ENCODE results near the gene RGMA.

The RGMA gene

GRCh38 chr15:93121973-93122910 lies 33.2 kb upstream of the RGMA start:
- no CpG with 5 or more reads among the region's 20 CpGs for WGBS (ENCODE audit: extremely low coverage, insufficient coverage, low lambda C conversion rate)
- H3K4me3 ChIP-seq (ENCODE audit: low read length), result no peak overlapping the region

GRCh38 chr15:93121107-93121506 lies 32.1 kb upstream of the RGMA start:
- Histone ChIP-seq H3K4me3 (ENCODE audit: low read length) (no peak overlapping the region), H4K8ac (ENCODE audit: low read depth, low read length) (no peak overlapping the region), H3K36me3 (ENCODE audit: control insufficient read depth, insufficient read depth, low read length) (no peaks in the 10 kb centered on the region), H3K4me1 (ENCODE audit: control insufficient read depth, low read depth, low read length) (no peaks in the 10 kb centered on the region), H3K23ac (ENCODE audit: low read length) (no peak overlapping the region), H3K79me1 (ENCODE audit: low read length) (no peaks in the 10 kb centered on the region), H3K27me3 (ENCODE audit: insufficient read depth, low read length, poor library complexity) (no peaks in the 10 kb centered on the region), H2AK5ac (ENCODE audit: low read length) (no peak overlapping the region), H3K27ac (ENCODE audit: low read depth, low read length) (no peak overlapping the region), H4K5ac (ENCODE audit: low read length) (no peak overlapping the region), H3K56ac (ENCODE audit: low read length) (no peak overlapping the region), H2BK5ac (ENCODE audit: low read length) (no peak overlapping the region), H2BK15ac (replicated peaks; ENCODE audit: low read depth) (no peak overlapping the region), H3K4ac (ENCODE audit: low read depth, low read length) (no peak overlapping the region), H3K9ac (ENCODE audit: low read length) (no peak overlapping the region), H2BK120ac (ENCODE audit: low read depth, low read length) (no peak overlapping the region), H3K4me2 (ENCODE audit: low read length) (no peak overlapping the region), H3K18ac (ENCODE audit: low read length) (no peak overlapping the region), H3K79me2 (ENCODE audit: control insufficient read depth, insufficient read depth, low read length) (no peaks in the 10 kb centered on the region)
- DNase-seq, result no peak
- WGBS (ENCODE audit: extremely low coverage, insufficient coverage, low lambda C conversion rate), result no CpG with 5 or more reads among the region's 5 CpGs

More at GRCh38 chr15:93121973-93122910, 33.2 kb upstream of the RGMA start:
- Histone ChIP-seq H3K56ac (ENCODE audit: low read length) (no peak overlapping the region), H3K18ac (ENCODE audit: low read length) (no peak overlapping the region), H3K79me1 (ENCODE audit: low read length) (no peaks in the 10 kb centered on the region), H3K4me1 (ENCODE audit: control insufficient read depth, low read depth, low read length) (no peaks in the 10 kb centered on the region), H3K4me2 (ENCODE audit: low read length) (no peak overlapping the region), H3K27me3 (ENCODE audit: insufficient read depth, low read length, poor library complexity) (no peaks in the 10 kb centered on the region), H3K79me2 (ENCODE audit: control insufficient read depth, insufficient read depth, low read length) (no peaks in the 10 kb centered on the region), H3K9ac (ENCODE audit: low read length) (no peak overlapping the region), H3K36me3 (ENCODE audit: control insufficient read depth, insufficient read depth, low read length) (no peaks in the 10 kb centered on the region), H4K5ac (ENCODE audit: low read length) (no peak overlapping the region), H2BK15ac (replicated peaks; ENCODE audit: low read depth) (no peak overlapping the region), H2BK5ac (ENCODE audit: low read length) (no peak overlapping the region), H3K23ac (ENCODE audit: low read length) (no peak overlapping the region), H4K8ac (ENCODE audit: low read depth, low read length) (no peak overlapping the region), H2AK5ac (ENCODE audit: low read length) (no peak overlapping the region), H3K27ac (ENCODE audit: low read depth, low read length) (no peak overlapping the region), H2BK120ac (ENCODE audit: low read depth, low read length) (no peak overlapping the region), H3K4ac (ENCODE audit: low read depth, low read length) (no peak overlapping the region)
- DNase-seq, result no peak

GRCh38 chr15:93118904-93119303 lies 29.9 kb upstream of the RGMA start:
- Histone ChIP-seq H4K5ac (ENCODE audit: low read length) (no peak overlapping the region), H4K8ac (ENCODE audit: low read depth, low read length) (no peak overlapping the region), H2AK5ac (ENCODE audit: low read length) (no peak overlapping the region), H3K4me1 (ENCODE audit: control insufficient read depth, low read depth, low read length) (no peaks in the 10 kb centered on the region), H3K79me1 (ENCODE audit: low read length) (no peaks in the 10 kb centered on the region), H3K56ac (ENCODE audit: low read length) (no peak overlapping the region), H3K9ac (ENCODE audit: low read length) (no peak overlapping the region), H2BK120ac (ENCODE audit: low read depth, low read length) (no peak overlapping the region), H2BK5ac (ENCODE audit: low read length) (no peak overlapping the region), H3K4me2 (ENCODE audit: low read length) (no peak overlapping the region), H3K23ac (ENCODE audit: low read length) (no peak overlapping the region), H3K4me3 (ENCODE audit: low read length) (no peak overlapping the region), H2BK15ac (replicated peaks; ENCODE audit: low read depth) (no peak overlapping the region), H3K18ac (ENCODE audit: low read length) (no peak overlapping the region), H3K36me3 (ENCODE audit: control insufficient read depth, insufficient read depth, low read length) (no peaks in the 10 kb centered on the region), H3K27ac (ENCODE audit: low read depth, low read length) (no peak overlapping the region), H3K4ac (ENCODE audit: low read depth, low read length) (no peak overlapping the region), H3K79me2 (ENCODE audit: control insufficient read depth, insufficient read depth, low read length) (no peaks in the 10 kb centered on the region), H3K27me3 (ENCODE audit: insufficient read depth, low read length, poor library complexity) (no peaks in the 10 kb centered on the region)
- DNase-seq, result no peak
- WGBS (ENCODE audit: extremely low coverage, insufficient coverage, low lambda C conversion rate), result no CpG with 5 or more reads among the region's 3 CpGs

GRCh38 chr15:93111451-93111850 lies 22.4 kb upstream of the RGMA start:
- H3K4me1 ChIP-seq (ENCODE audit: control insufficient read depth, low read depth, low read length), result no peaks in the 10 kb centered on the region
- no peak overlapping the region for H2BK5ac ChIP-seq (ENCODE audit: low read length)
- H3K4me3 ChIP-seq (ENCODE audit: low read length), result no peak overlapping the region
- no peak overlapping the region for H2BK120ac ChIP-seq (ENCODE audit: low read depth, low read length)
- no peak overlapping the region for H3K56ac ChIP-seq (ENCODE audit: low read length)
- no peak overlapping the region for H3K4ac ChIP-seq (ENCODE audit: low read depth, low read length)
- H3K36me3 ChIP-seq (ENCODE audit: control insufficient read depth, insufficient read depth, low read length), result no peaks in the 10 kb centered on the region
- H4K8ac ChIP-seq (ENCODE audit: low read depth, low read length), result no peak overlapping the region
- no peak overlapping the region for H3K27ac ChIP-seq (ENCODE audit: low read depth, low read length)
- H2BK15ac ChIP-seq (replicated peaks; ENCODE audit: low read depth), result no peak overlapping the region
- no peak overlapping the region for H4K5ac ChIP-seq (ENCODE audit: low read length)
- H3K18ac ChIP-seq (ENCODE audit: low read length), result no peak overlapping the region
- H3K4me2 ChIP-seq (ENCODE audit: low read length), result no peak overlapping the region
- no CpG with 5 or more reads among the region's 5 CpGs for WGBS (ENCODE audit: extremely low coverage, insufficient coverage, low lambda C conversion rate)
- no peak for DNase-seq
- H2AK5ac ChIP-seq (ENCODE audit: low read length), result no peak overlapping the region
- no peak overlapping the region for H3K9ac ChIP-seq (ENCODE audit: low read length)
- H3K79me1 ChIP-seq (ENCODE audit: low read length), result no peaks in the 10 kb centered on the region
- H3K27me3 ChIP-seq (ENCODE audit: insufficient read depth, low read length, poor library complexity), result no peaks in the 10 kb centered on the region
- no peaks in the 10 kb centered on the region for H3K79me2 ChIP-seq (ENCODE audit: control insufficient read depth, insufficient read depth, low read length)
- H3K23ac ChIP-seq (ENCODE audit: low read length), result no peak overlapping the region

GRCh38 chr15:93110502-93111040 lies 21.6 kb upstream of the RGMA start:
- Histone ChIP-seq H2BK15ac (replicated peaks; ENCODE audit: low read depth) (no peak overlapping the region), H2BK120ac (ENCODE audit: low read depth, low read length) (no peak overlapping the region), H3K4ac (ENCODE audit: low read depth, low read length) (no peak overlapping the region), H4K5ac (ENCODE audit: low read length) (no peak overlapping the region), H3K79me1 (ENCODE audit: low read length) (no peaks in the 10 kb centered on the region), H3K9ac (ENCODE audit: low read length) (no peak overlapping the region), H3K27ac (ENCODE audit: low read depth, low read length) (no peak overlapping the region), H3K36me3 (ENCODE audit: control insufficient read depth, insufficient read depth, low read length) (no peaks in the 10 kb centered on the region), H3K4me1 (ENCODE audit: control insufficient read depth, low read depth, low read length) (no peaks in the 10 kb centered on the region), H3K27me3 (ENCODE audit: insufficient read depth, low read length, poor library complexity) (no peaks in the 10 kb centered on the region), H3K79me2 (ENCODE audit: control insufficient read depth, insufficient read depth, low read length) (no peaks in the 10 kb centered on the region), H3K56ac (ENCODE audit: low read length) (no peak overlapping the region), H4K8ac (ENCODE audit: low read depth, low read length) (no peak overlapping the region), H3K18ac (ENCODE audit: low read length) (no peak overlapping the region), H2AK5ac (ENCODE audit: low read length) (no peak overlapping the region), H3K23ac (ENCODE audit: low read length) (no peak overlapping the region), H2BK5ac (ENCODE audit: low read length) (no peak overlapping the region), H3K4me3 (ENCODE audit: low read length) (no peak overlapping the region), H3K4me2 (ENCODE audit: low read length) (no peak overlapping the region)
- WGBS (ENCODE audit: extremely low coverage, insufficient coverage, low lambda C conversion rate), result no CpG with 5 or more reads among the region's 5 CpGs
- no peak for DNase-seq

Data from mesendoderm (in vitro differentiated cells).